NCI-H2227 treated with DMSO at 0.1 percent for 48 hours (cell line): ENCODE data around the gene EPN2.
A peak's percentile ranks its signal among the peaks of the same experiment; 100 is the strongest.

Source experiments
- DNase-seq: peaks from one replicate; lab custom pipeline; 2025; lab: John Stamatoyannopoulos, UW

Gene EPN2

DNA sequence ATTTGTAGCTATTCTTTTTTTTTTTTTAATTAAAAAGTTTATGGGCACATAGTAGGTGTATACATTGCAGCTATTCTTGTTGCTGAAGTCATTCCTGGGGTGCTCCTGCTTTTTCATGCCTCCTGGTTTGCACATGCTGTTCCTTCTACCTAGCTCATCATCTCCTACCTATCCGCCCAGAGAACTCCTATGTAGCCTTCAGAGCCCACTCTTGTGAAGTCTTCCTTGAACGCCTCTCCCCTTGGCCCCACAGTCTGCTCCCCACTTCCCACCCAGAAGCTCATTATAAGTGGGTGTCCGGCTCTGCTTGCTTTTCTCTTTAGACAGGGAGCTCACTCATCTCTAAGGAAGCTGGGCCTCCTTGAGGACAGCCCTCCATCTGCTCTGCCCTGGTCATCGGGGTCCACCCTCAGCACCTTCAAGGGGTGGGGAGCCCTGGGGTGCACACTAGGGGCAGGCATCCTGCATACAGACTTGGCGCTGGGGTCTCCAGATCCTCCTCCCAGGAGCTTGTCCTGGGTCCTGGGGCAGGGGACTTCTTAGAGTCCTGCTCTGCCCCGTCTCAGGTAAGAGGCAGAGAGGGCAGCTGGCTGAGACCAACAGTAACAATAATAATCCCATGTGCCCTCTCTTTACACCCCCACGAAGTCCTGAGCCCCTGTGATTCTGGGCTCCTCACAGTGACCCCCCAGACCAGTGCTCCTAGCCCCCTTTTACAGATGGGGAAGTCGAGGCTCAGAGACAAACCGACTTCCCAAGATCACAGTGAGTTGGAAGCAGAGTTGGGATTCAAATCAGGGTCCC, 128.9 kb downstream of the EPN2 start:
- no peak for DNase-seq

GRCh38 chr17:19366637-19366972, 129.4 kb downstream of the EPN2 start:
- no peak for DNase-seq

- DNase-seq: no peak
Measured at GRCh38 chr17:19368229-19368628, 131.1 kb downstream of the EPN2 start.

DNA sequence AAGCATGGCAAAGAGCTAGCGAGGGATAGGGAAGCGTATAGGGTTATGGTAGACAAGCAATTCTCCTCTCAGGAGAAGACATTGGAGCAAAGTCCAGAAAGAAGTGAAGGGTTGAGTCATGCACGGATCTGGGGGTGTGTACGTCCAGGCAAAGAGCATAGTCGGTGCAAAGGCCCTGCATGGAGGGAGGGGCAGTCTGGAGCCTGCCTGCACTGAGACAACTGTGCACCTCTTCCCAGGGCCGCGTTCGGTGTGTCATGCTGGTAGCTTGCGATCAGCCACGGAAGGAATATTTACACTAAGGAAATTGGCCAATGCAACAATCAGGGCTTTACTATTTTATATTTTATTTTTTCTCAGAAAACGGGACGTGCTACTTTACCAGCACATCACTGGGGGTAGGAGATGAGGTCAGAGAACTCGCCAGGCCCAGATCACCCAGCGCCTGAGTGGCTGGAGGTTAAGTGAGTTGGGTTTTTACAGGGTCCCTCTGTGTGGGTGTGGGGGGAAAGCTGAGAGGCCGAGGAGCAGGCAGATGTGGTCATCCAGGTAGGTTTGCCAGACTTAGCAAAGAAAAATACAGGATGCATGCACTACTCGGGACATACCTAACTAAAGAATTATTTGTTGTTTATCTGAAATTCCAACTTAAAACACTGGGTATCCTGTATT, 132.1 kb downstream of the EPN2 start:
- no peak for DNase-seq

- DNase-seq: no peak
Measured at GRCh38 chr17:19369846-19370492, 132.8 kb downstream of the EPN2 start.

DNA sequence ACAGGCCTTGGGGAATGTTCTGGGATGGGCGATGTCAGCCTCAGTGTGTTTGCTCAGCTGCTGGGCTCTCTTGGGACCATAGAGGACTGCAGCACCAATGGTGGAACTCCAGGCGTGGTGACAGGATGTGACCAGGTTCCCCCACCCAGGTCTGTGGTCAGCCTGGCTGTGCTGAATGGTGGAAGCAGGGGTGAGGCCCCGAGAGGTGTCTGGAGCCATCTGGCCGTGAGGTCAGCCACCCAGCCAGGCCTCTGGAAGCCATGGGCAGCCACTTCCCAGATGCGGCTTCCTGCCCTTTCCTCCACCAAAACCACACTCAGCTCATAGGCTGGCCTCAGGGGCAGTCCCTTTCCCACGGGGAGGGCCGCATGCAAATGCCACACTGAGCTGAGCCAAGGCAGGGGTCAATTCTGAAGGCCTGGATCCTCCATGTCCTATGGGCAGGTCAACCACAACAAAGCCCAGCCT, 133.4 kb downstream of the EPN2 start:
- DNase-seq: no peak

DNA sequence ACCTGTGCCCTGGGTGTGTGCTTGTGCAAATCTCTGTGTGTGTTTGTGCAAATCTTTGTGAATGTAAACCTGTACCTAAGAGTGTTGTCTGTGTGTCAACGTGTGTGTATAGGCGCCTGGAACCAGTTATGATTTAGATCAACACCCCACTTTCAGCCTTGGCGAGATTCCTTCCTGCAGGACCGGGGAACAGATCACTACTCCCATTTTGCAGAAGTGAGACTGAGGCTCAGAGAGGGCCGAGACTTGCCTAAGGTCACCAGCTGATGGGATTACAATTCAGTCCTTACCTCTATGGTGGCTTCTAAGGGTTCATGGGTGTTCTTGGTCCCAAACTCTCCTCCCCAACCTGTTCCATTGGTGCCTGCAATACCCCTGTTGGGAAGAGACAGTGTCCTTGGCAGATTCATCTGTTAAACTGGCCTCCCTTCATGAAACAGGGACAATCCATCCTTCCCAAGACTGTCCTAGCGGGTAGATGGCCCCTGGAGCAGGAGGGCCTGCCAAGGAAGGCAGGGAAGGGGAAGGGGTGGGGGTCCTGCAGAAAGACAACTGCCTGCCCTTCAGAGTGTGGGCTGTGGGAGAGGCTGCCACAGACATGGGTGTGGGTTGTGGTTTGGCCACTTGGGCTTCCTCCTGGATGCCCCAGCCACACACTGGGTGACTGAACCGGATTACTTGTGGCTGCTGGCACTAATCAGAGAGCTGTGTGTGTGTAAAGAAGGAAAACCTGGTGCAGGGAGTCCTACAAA, 134.3 kb downstream of the EPN2 start:
- DNase-seq: no peak

DNA sequence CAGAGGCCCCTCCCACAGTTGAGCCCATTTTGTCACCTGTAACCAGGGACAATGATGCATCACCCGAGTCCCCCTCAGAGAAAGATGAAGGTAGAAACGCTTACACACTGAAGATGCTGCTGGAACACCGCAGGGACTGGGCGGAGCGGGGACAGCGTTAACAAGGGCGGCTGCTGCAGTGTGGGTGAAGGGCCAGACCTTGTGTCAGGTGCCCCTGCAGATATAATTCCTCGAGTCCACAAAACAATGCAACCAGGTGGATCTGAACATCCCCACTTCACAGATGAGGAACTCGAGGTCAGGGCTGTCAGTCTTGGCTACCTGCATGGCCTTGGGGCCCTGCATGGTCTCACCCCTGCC, 134.8 kb downstream of the EPN2 start:
- no peak for DNase-seq

- DNase-seq: no peak
Measured at GRCh38 chr17:19372439-19372838, 135.3 kb downstream of the EPN2 start.

DNA sequence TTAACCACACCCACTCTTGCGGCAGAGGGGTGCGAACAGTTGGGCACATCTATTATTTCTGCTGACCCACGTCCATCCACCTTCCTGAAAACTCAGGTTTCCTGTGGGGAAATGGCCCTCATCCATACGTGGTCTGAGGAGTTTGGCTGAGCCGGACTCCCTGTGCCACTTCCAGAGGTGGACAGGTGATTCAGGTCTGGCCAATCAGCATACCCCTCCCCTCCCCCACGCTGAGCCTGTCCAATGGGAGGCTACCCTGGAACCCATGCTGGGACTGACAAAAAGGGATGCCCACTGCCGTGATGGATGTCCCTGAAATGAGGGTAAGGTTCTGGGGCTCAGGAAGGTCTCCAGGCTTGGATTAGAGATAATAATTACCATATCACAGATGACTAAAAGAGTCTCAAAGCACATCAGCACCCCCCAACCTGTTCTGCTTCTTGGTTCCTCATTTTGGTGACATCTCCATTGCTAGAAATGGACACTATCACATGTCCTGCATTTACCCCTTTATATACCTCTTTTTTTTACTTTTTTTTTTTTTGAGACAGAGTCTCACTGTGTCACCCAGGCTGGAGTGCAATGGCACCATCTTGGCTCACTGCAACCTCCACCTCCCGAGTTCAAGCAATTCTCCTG, 135.8 kb downstream of the EPN2 start:
- DNase-seq: no peak

DNA sequence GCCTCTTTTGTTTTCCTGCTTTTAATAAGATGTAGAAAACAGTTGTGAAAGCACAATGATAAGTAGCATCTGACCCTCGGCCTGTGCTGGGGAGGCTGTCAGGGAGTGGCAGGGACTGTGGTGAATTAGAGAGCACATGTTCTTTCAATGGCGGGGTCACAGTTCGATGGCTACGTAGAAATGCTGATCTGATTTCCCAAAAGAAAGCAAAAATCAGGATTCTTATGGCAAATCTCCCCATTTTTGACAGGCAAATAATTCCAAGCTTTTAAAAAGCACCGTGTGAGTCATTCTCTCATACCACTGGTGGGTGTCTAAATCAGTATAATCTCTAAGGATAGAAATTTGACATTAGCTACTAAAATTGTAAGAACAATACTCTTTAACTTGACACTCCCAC, 137.0 kb downstream of the EPN2 start:
- DNase-seq: no peak

DNA sequence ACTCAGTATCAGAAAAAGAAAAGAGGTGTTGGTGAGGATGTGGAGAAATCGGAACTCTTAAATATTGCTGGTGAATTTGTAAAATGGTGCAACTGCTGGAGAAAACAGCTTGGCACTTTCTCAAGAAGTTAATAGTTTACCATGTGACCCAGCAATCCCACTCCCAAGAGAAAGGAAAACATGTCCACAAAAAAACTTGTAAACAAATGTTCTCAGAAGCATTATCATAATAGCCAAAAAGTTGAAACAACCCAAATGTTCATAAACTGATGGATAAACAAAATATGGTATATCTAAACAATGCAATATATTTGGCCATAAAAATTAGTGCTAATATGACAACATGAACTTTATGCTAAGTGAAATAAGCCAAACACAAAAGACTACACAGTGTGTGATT, 138.6 kb downstream of the EPN2 start:
- DNase-seq: no peak

DNA sequence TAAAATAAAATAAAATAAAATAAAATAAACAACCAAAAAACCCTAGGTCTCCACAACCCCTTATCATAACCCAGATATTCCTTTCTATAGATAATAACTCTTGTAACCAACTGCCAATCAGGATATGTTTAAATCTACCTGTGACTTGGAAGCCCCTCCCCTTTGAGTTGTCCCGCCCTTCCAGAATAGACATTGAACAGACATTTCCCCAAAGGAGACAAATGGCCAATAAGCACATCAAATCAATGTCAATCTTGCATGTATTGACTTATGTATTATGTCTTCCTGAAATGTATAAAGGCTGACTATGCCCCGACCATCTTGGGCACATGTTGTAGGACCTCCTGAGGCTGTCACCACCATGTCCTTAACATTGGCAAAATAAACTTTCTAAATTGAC, 139.6 kb downstream of the EPN2 start:
- no peak for DNase-seq

DNA sequence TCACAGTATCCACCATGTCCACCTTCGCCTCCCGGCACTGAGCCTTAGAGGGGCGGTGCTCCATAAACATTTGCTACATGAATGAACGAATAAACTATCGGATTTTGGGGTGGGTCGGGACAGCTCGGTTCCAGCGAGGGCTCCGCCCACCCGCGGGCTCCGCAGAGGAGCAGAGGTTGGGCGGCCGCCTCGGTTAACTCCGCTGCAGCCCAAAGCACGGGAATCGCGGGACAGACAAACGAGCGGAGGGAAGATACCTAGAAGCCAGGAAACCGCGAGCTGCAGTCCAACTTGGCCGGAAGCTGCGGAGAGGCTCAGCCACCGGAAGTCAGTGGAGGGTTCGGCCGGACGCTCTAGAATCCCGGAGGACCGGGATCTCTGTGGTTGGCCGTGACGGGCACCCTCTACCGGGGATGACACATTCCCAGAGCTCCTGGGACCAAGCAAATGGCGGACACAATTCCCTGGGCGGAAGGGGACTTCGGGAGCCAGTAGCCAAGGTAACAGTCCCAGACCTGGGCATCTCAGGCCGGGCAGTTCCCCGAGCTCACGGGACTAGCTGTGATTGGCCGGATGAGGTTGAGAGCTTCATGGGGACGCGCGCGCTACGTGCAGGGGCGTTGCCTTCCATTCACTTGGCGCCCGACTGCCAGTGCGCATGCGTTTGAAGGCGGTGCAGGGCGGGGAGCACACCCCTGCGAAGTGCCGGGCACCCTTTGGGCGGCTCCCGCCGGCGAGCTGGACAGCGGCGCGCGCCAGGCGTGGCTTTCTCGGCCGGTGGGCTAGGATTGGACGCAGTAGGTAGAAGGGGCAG, 140.6 kb downstream of the EPN2 start:
- DNase-seq: peak; percentile 94

GRCh38 chr17:19378416-19379360, 141.5 kb downstream of the EPN2 start, which contains the start of gene MAPK7:
TSS of gene MAPK7 (plus strand) at chr17:19378498. CDS start at chr17:19378901, 403 bp downstream.
- no peak for DNase-seq

DNA sequence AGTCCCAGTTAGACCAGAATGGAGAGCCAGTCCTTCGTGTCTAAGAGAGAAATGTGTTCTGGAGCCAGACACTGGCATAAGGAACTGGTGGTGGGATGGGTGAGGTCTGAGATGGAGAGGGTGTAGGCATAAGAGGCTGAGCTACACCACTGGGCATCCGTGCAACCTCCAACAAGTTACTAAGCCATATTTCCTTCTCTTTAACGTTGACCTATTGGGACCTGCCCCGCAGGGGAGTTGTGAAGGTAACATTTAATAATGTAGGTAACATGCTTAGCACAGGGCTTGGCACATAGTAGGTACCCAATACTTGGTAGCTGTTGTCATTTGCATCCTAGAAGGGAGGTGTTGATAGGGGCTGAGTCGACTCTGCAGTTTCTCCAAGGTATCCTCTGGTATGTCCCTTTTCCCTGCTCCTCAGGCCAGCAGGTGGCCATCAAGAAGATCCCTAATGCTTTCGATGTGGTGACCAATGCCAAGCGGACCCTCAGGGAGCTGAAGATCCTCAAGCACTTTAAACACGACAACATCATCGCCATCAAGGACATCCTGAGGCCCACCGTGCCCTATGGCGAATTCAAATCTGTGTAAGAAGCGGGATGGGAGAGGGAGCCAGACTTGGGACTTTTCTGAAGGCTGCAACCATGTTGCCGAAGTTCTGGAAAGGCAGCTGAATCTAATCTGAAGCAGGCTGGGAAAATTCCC, 142.3 kb downstream of the EPN2 start:
- no peak for DNase-seq

- DNase-seq: no peak
Measured at GRCh38 chr17:19380481-19381301, 143.5 kb downstream of the EPN2 start.

DNA sequence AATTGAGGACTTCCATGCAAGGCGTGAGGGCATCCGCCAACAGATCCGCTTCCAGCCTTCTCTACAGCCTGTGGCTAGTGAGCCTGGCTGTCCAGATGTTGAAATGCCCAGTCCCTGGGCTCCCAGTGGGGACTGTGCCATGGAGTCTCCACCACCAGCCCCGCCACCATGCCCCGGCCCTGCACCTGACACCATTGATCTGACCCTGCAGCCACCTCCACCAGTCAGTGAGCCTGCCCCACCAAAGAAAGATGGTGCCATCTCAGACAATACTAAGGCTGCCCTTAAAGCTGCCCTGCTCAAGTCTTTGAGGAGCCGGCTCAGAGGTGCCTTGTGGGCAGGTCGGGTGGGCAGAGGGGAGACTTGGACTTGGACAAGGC, 144.2 kb downstream of the EPN2 start:
- no peak for DNase-seq
